Adrenal gland (tissue), 5 donors: ENCODE measurements around the gene DOCK1.

Source experiments
- POLR2A ChIP-seq, 2 donors: fragments of 450-650 bp; IDR thresholded peaks; one replicate each; pipeline ENCODE4 v1.6.1; 2017; ENCODE audit warnings: antibody characterized with exemption in 2 of 2, mild to moderate bottlenecking in 2 of 2, moderate library complexity in 1 of 2
- TF ChIP-seq, protein P1 (sequence below), 6 experiments: fragments of 450-650 bp in 4 of 6; fragments of 200-600 bp in 2 of 6; sonication (generic) in 1 of 6; IDR thresholded peaks; 1 replicate in 5 of 6; 2 replicates in 1 of 6; pipeline versions ENCODE4 v1.5.1 to v1.8.0; 2016 to 2021; ENCODE audit warnings: antibody characterized with exemption in 6 of 6, mild to moderate bottlenecking in 2 of 6, moderate library complexity in 1 of 6
- donor health status: DM: no; HTN: no; CAD: no.

GRCh38 chr10:127059314-127059713 is 154.1 kb downstream of the DOCK1 start:
- TF ChIP-seq POLR2A (IDR thresholded peaks at IDR 0.05), result no peak
- TF ChIP-seq, protein P1, sequence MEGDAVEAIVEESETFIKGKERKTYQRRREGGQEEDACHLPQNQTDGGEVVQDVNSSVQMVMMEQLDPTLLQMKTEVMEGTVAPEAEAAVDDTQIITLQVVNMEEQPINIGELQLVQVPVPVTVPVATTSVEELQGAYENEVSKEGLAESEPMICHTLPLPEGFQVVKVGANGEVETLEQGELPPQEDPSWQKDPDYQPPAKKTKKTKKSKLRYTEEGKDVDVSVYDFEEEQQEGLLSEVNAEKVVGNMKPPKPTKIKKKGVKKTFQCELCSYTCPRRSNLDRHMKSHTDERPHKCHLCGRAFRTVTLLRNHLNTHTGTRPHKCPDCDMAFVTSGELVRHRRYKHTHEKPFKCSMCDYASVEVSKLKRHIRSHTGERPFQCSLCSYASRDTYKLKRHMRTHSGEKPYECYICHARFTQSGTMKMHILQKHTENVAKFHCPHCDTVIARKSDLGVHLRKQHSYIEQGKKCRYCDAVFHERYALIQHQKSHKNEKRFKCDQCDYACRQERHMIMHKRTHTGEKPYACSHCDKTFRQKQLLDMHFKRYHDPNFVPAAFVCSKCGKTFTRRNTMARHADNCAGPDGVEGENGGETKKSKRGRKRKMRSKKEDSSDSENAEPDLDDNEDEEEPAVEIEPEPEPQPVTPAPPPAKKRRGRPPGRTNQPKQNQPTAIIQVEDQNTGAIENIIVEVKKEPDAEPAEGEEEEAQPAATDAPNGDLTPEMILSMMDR (IDR thresholded peaks at IDR 0.05), result no peak
